Activated CD8-positive, alpha-beta T cell treated with anti-CD3 and anti-CD28 coated beads, Interleukin-2, amount 10 ng/mL, durations not matched to agents 7 days and 5 days (primary cell): ENCODE data around the gene POLR3E. TPM values are rescaled to one million over a fixed set of nuclear protein-coding genes. Genes with fewer than 3 reads are reported as not detected.

Experiments
- ATAC-seq: fragments of 150-1000 bp; cut with Tn5 transposase; one replicate; pipeline ENCODE4 v1.10.0; 2021; ENCODE audit warnings: moderate library complexity
- CTCF ChIA-PET: fragments of 350-600 bp; sonication (Branson Sonifier 250); formaldehyde crosslinking; loops from one replicate; lab custom pipeline; 2021; ENCODE audit warnings: antibody characterized with exemption; lab: Charles Lee
- POLR2A ChIA-PET: fragments of 350-600 bp; sonication (Branson Sonifier 250); formaldehyde crosslinking; loops from one replicate; lab custom pipeline; 2021; ENCODE audit warnings: antibody characterized with exemption; lab: Charles Lee
- DNase-seq: peaks from one replicate; pipeline ENCODE4 v3.0.0-alpha.2; 2020
- H3K27ac Mint-ChIP-seq: one replicate; pipeline ENCODE4 v1.8.0; 2021; ENCODE audit warnings: mild to moderate bottlenecking, mixed read lengths
- H3K27me3 Mint-ChIP-seq: one replicate; pipeline ENCODE4 v1.8.0; 2021; ENCODE audit warnings: low read depth, mixed read lengths
- H3K36me3 Mint-ChIP-seq: one replicate; pipeline ENCODE4 v1.8.0; 2021; ENCODE audit warnings: low read depth, mixed read lengths
- H3K4me1 Mint-ChIP-seq: one replicate; pipeline ENCODE4 v1.8.0; 2021; ENCODE audit warnings: low read depth, mixed read lengths
- H3K4me3 Mint-ChIP-seq: one replicate; pipeline ENCODE4 v1.8.0; 2021; ENCODE audit warnings: mild to moderate bottlenecking, mixed read lengths
- H3K9me3 Mint-ChIP-seq: one replicate; pipeline ENCODE4 v1.8.0; 2022; ENCODE audit warnings: mixed read lengths; ENCODE audit not compliant: insufficient read depth
- total RNA-seq, 2 experiments: library from RNA; stranded (reverse); gene quantifications; one replicate each; pipeline ENCODE4 v1.2.3, GENCODE V29; 2021

The POLR3E gene
- total RNA-seq, 2 experiments from 2014 or later = 43.8 to 49.9 TPM

DNA sequence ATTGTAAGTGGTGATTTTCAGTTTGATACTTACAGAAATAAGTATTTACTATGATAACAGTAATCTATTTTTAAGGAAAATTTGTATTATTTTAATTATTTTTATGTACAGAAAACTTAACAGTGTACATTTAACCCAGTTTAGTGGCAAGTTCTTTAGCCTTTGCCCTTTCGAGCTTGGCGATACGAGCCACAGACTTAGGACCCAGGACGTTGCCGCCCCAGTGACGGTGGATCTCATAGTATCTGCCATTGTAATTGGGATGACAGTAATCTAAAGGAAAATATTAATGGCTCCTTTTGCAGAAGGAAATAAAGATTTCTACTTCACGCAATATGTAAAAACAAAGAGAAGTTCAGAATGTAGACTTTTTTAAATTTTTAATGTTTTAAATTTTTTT is 82.4 kb downstream of the POLR3E start:
- ChIA-PET CTCF (interaction anchor here (1.4 kb wide), 1 partner anchor 28 kb away, joined by 5 read pairs; no protein-coding TSS in a partner anchor), POLR2A (interaction anchor here (0.7 kb wide), 1 partner anchor 44 kb away, joined by 3 read pairs; no protein-coding TSS in a partner anchor)
- Mint-ChIP-seq H3K4me3 (no peak overlapping the region), H3K9me3 (no peaks in the 10 kb centered on the region), H3K27me3 (no peaks in the 10 kb centered on the region), H3K27ac (no peak overlapping the region), H3K4me1 (peaks cover 29% of the 10 kb centered on the region), H3K36me3 (peaks cover 2% of the 10 kb centered on the region)
- no peak for DNase-seq
- no peak for ATAC-seq

- ATAC-seq (no peak), DNase-seq (no peak)
- Mint-ChIP-seq H3K36me3 (peaks cover 2% of the 10 kb centered on the region), H3K4me1 (peaks cover 20% of the 10 kb centered on the region), H3K4me3 (no peak overlapping the region), H3K27ac (no peak overlapping the region), H3K9me3 (no peaks in the 10 kb centered on the region), H3K27me3 (no peaks in the 10 kb centered on the region)
- POLR2A ChIA-PET = no interaction called here
- CTCF ChIA-PET = interaction anchor here (1.4 kb wide), 1 partner anchor 27 kb away, joined by 5 read pairs; no protein-coding TSS in a partner anchor
These were observed 83.3 kb downstream of the POLR3E start for GRCh38 chr16:22380529-22380928.

DNA sequence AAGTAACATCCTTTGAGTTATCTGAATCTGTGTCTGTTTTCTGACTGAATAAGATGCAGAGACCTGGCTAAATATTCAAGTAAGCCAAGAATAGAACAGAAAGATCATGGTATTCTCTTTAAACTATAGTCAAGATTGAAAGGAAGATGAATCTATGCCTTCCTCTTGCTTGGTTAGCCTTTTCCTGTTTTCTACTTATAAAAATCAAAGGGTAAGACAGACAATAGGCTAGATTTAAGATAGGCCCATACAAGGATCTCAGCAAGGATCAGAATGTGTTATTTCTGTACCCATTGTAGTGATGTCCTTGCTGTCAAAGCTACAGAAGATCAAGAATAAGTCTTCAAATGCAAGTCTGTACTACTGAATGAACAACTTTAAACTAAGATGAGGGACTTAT is 84.2 kb downstream of the POLR3E start:
- no peak for ATAC-seq

DNA sequence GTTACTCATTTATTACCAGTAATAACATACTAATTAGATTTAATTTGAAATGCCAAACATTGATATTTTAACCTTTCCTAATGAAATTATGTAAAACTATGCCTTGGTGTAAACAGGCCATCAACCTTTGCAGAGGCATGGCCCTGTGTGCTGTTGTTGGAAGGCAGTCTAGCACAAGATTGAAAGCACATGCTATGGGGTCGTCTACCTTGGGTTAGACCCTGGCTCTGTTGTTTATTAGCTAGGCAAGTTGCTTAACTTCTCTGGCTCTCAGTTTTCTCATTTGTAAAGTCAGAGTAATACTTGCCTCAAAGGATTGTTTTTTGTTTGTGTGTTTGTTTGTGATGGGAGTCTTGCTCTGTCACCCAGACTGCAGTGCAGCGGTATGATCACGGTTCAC is 86.6 kb downstream of the POLR3E start:
- DNase-seq (no peak), ATAC-seq (no peak)
- H3K27ac Mint-ChIP-seq = no peak overlapping the region
- H3K4me3 Mint-ChIP-seq = no peak overlapping the region
- H3K36me3 Mint-ChIP-seq = no peaks in the 10 kb centered on the region
- H3K27me3 Mint-ChIP-seq = no peaks in the 10 kb centered on the region
- H3K4me1 Mint-ChIP-seq = peaks cover 16% of the 10 kb centered on the region
- H3K9me3 Mint-ChIP-seq = no peaks in the 10 kb centered on the region
- CTCF ChIA-PET = no interaction called here
- POLR2A ChIA-PET = no interaction called here

More for the DNA sequence above, 84.2 kb downstream of the POLR3E start:
- Mint-ChIP-seq H3K4me3 (peak overlapping the region; percentile 15), H3K27ac (peak overlapping the region; percentile 55), H3K36me3 (peaks cover 2% of the 10 kb centered on the region), H3K4me1 (peaks cover 16% of the 10 kb centered on the region), H3K27me3 (no peaks in the 10 kb centered on the region), H3K9me3 (no peaks in the 10 kb centered on the region)
- no peak for DNase-seq
- ChIA-PET POLR2A (no interaction called here), CTCF (no interaction called here)

Other genes with a start within 250 kb of the POLR3E start
- gene VWA3A, start 204.9 kb upstream of the POLR3E start, total RNA-seq = under 1 TPM in 1 of 2 experiments, not detected in 1; 0.18 TPM
- under 1 TPM in 1 of 2 experiments, not detected in 1; 0.16 TPM for gene SDR42E2, start 134.9 kb upstream of the POLR3E start, total RNA-seq
- gene EEF2K, start 91.1 kb upstream of the POLR3E start, total RNA-seq = 10 to 100 TPM; 27.7 to 28.9 TPM
- 10 to 100 TPM; 39.1 to 44.6 TPM for gene CDR2, start 77.2 kb downstream of the POLR3E start, total RNA-seq
- 100 to 1,000 TPM; 276 to 303 TPM for gene NPIPB5, start 213.5 kb downstream of the POLR3E start, total RNA-seq